BLaER1 (cell line): Measurements from ENCODE around the gene UBE2E3.
A peak's percentile ranks its signal among the peaks of the same experiment; 100 is the strongest.
"Not testable (repeated sequence)": the region's sequence is repeated elsewhere in the genome, so short reads cannot be mapped to it uniquely, and the experiment has no call there.

Source experiments
- H3K27ac ChIP-seq: shearing (Covaris generic); formaldehyde crosslinking; 2 replicates; pipeline ENCODE4 v1.8.1; 2022
- H3K27me3 ChIP-seq: shearing (Covaris generic); formaldehyde crosslinking; 2 replicates; pipeline ENCODE4 v1.8.1; 2022
- H3K36me3 ChIP-seq: shearing (Covaris generic); formaldehyde crosslinking; 2 replicates; pipeline ENCODE4 v1.8.1; 2022
- H3K4me1 ChIP-seq: shearing (Covaris generic); formaldehyde crosslinking; 2 replicates; pipeline ENCODE4 v1.8.1; 2022
- H3K4me2 ChIP-seq: shearing (Covaris generic); formaldehyde crosslinking; 2 replicates; pipeline ENCODE4 v1.8.1; 2022
- H3K4me3 ChIP-seq: shearing (Covaris generic); formaldehyde crosslinking; 2 replicates; pipeline ENCODE4 v1.8.1; 2022
- H3K9ac ChIP-seq: shearing (Covaris generic); formaldehyde crosslinking; 2 replicates; pipeline ENCODE4 v1.8.1; 2022
- H3K9me3 ChIP-seq: shearing (Covaris generic); formaldehyde crosslinking; 2 replicates; pipeline ENCODE4 v1.8.1; 2022
- H4K20me1 ChIP-seq: shearing (Covaris generic); formaldehyde crosslinking; 2 replicates; pipeline ENCODE4 v1.8.1; 2022
- Cebpa-rat ChIP-seq: shearing (Covaris generic); IDR thresholded peaks from 2 replicates; pipeline ENCODE4 v1.8.1; 2022

Gene UBE2E3

DNA sequence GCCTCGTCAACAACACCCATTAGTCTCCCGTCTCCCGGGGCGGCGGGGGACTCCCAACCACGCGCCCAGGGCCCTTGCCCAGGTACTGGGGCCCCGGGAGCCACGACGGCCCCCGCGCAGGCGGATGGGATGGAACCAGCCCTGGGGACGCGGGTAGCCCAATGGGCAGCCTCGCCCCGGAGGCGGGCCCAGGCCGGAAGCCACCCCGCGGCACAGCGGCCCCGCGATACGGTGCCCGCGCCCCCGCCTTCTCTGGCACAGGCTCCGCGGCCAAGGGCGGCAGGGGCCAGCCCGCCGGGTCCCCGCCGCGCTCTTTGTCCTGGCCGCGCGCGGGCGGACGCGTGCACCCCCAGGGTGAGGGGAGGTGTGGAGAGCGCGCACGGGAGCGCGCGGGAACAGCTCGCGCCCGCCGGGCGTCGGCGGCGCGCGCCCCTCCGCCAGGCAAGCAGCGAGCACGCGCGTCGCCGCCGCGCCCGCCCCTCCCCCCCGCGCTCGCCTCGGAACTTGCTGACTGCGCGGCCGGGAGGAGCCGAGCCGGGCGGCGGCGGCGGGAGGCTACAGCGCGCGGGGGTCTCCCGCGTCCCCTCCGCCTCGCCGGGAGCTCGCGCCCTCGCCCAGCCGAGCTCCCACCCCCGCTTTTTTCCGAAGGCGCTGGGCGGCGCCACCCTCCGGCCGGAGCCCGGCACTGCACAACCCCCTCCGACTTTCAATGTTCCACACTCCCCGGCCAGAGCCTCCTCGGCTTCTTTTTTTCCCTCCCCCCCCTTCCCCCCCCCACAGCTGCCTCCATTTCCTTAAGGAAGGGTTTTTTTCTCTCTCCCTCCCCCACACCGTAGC lies at the start of gene UBE2E3:
TSS of gene UBE2E3 (plus strand) at position 500 of the 837 bp plus-strand sequence. CDS start 1,438 bp downstream, outside the sequence.
- H3K4me3 ChIP-seq = peak within 1 kb of the TSS; percentile 90
- H3K4me1 ChIP-seq = peaks cover 41% of the 10 kb centered on the region
- TF ChIP-seq Cebpa-rat = no peak
- no peaks in the 10 kb centered on the region; the same call in 1 of the 2 replicates for H3K36me3 ChIP-seq
- peak within 1 kb of the TSS; percentile 88 for H3K4me2 ChIP-seq
- H4K20me1 ChIP-seq = no peaks in the 10 kb centered on the region
- no peaks in the 10 kb centered on the region for H3K27me3 ChIP-seq
- H3K9me3 ChIP-seq = no peaks in the 10 kb centered on the region
- H3K9ac ChIP-seq = peak within 1 kb of the TSS; percentile 95
- H3K27ac ChIP-seq = peak within 1 kb of the TSS; percentile 92

DNA sequence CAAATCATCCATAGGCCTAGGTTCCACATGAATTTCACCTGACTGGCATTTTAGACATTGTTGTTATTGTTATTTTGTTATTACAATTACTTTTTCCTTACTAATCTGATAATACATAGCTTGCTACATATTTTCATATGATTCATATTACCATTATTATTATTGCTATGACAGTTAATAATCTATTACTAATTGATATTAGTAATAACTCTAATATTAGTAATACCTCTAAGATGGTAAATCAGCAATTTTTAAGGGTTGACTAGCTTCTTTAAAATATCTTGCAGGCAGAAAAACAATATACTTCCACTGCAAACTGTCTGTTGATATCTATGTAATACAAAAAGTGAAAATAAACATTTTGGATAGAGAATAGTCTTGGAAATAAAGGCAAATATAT lies 48.6 kb upstream of the UBE2E3 start:
- Histone ChIP-seq H3K27ac (no peak overlapping the region), H4K20me1 (no peaks in the 10 kb centered on the region), H3K9ac (no peak overlapping the region), H3K4me3 (no peak overlapping the region), H3K27me3 (no peaks in the 10 kb centered on the region), H3K36me3 (no peaks in the 10 kb centered on the region), H3K4me2 (no peak overlapping the region), H3K9me3 (no peaks in the 10 kb centered on the region), H3K4me1 (no peaks in the 10 kb centered on the region)
- TF ChIP-seq Cebpa-rat = no peak

DNA sequence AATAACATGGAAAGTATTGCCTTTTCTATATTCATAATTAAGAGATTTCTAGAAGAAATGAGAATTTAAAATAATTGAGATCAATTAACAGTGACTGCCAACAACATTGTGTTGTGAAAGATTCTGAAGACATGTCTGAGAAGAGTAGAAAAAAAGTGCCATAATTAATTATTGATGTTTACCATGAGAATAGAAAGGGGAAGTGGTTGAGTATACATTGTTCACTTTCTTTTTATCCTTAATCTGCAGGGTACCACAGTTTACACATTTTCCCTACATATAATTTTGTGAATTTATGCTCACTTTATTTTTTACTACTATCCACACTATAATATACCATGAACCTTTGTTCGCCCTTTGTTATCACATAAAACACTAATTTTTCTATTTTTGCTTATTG lies 47.1 kb upstream of the UBE2E3 start:
- no peaks in the 10 kb centered on the region for H3K36me3 ChIP-seq
- no peak for TF ChIP-seq Cebpa-rat
- H3K4me2 ChIP-seq = no peak overlapping the region
- H3K4me3 ChIP-seq = no peak overlapping the region
- peaks cover 6% of the 10 kb centered on the region; the same call in 1 of the 2 replicates for H3K4me1 ChIP-seq
- peaks cover 3% of the 10 kb centered on the region; the same call in 1 of the 2 replicates for H3K9me3 ChIP-seq
- H3K9ac ChIP-seq = no peak overlapping the region
- no peak overlapping the region for H3K27ac ChIP-seq
- H4K20me1 ChIP-seq = no peaks in the 10 kb centered on the region
- H3K27me3 ChIP-seq = no peaks in the 10 kb centered on the region

DNA sequence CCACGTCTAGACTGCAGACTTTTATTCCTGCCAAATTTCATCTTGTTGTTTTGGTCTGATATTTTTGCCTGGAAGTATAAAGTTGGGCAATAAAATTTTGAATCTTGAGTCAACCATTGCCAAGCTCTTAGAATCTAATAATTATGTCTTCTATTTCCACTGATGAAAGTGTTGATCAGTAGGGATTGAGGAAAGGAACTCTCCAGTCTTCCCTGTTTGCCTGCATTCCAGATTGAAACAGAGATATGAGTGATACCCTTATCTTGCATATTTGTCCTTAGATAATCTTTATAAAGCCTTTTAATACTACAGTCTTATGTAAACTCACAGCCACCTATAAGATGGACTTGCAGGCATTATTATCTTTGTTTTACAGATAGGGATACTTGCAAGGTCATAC lies 45.5 kb upstream of the UBE2E3 start:
- Histone ChIP-seq H3K9me3 (peaks cover 4% of the 10 kb centered on the region; the same call in 1 of the 2 replicates), H3K27ac (no peak overlapping the region), H3K4me1 (peaks cover 6% of the 10 kb centered on the region; the same call in 1 of the 2 replicates), H3K9ac (no peak overlapping the region), H3K4me2 (no peak overlapping the region), H3K27me3 (no peaks in the 10 kb centered on the region), H4K20me1 (no peaks in the 10 kb centered on the region), H3K36me3 (no peaks in the 10 kb centered on the region), H3K4me3 (no peak overlapping the region)
- no peak for TF ChIP-seq Cebpa-rat

DNA sequence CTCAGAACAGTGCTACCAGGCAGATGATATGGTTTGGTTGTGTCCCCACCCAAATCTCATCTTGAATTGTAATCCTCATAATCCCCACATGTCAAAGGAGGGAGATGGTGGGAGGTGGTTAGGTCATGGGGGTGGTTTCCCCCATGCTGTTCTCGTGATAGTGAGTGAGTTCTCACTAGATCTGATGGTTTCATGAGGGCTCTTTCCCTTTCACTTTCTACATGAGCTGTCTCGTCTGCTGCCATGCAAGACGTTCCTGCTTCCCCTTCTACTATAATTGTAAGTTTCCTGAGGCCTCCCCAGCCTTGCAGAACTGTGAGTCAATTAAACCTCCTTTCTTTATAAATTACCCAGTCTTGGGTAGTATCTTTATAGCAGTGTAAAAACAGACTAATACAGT lies 42.9 kb upstream of the UBE2E3 start:
- not testable (repeated sequence) for H3K9ac ChIP-seq, H3K36me3 ChIP-seq, H3K9me3 ChIP-seq, H3K4me3 ChIP-seq, H4K20me1 ChIP-seq, H3K27ac ChIP-seq, H3K4me1 ChIP-seq, H3K27me3 ChIP-seq
- H3K4me2 ChIP-seq = peak overlapping the region; percentile 20; the same call in 1 of the 2 replicates

DNA sequence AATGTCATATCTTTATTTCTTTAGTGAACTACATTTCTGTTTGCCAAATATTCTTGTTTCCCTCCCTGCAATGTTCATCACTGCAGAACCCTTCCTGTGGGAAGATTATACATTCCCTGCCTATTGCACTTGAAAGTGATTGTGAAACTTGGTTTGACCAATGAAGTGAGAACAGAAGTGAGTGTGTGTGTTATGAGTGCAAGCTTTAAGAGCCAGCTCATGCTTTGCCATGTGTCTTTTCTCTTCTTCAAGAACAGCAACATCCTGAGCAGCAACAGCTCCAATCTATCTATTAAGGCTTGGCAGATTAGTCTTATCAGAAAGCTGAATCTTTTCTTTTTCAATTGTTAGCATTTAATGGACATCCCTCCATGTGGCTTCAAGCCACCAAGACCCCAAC lies 42.0 kb upstream of the UBE2E3 start:
- no peak overlapping the region for H3K4me2 ChIP-seq
- no peak overlapping the region for H3K9ac ChIP-seq
- H3K9me3 ChIP-seq = peaks cover 4% of the 10 kb centered on the region; the same call in 1 of the 2 replicates
- peaks cover 6% of the 10 kb centered on the region; the same call in 1 of the 2 replicates for H3K4me1 ChIP-seq
- no peak for TF ChIP-seq Cebpa-rat
- H3K27me3 ChIP-seq = no peaks in the 10 kb centered on the region
- H3K36me3 ChIP-seq = no peaks in the 10 kb centered on the region
- H3K4me3 ChIP-seq = no peak overlapping the region
- H3K27ac ChIP-seq = no peak overlapping the region
- no peaks in the 10 kb centered on the region for H4K20me1 ChIP-seq

DNA sequence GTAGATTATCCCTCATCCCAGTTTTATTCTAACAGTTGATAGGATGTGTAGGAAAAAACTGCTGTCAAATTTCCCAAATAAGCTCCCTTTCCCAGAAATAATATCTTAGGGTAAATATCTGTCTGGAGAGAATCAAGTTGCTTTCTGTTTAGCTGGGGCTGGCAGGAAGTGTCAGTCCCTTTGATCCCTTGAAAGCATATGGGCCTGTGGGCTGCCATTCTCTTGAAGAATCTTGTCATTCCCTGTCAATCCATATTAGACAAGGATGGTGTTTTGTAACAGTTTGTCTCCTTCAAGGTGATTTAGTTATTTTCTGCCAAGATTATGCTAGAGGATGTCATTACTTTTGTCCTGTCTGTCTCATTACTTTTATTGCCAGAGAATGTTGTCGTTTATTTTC lies 37.1 kb upstream of the UBE2E3 start:
- TF ChIP-seq Cebpa-rat = no peak

DNA sequence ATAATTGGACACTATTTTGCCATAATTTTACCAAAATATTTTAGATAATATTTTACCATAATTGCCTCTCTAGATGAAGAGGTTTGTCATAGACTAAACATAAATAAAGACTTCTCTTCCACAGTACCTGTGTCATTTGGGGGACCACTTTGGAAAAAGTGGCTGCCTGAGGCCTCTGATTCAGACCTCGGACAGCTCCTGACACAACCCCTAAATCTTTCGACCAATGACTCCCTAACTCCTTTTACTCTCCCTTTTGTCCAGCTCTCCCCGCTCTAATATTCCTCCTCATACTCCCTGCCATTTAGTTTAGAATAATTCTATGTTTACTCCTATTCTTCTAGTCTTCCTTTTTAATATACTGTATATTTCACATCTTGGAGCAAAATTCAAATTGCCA lies 36.0 kb upstream of the UBE2E3 start:
- no peaks in the 10 kb centered on the region for H3K36me3 ChIP-seq
- H4K20me1 ChIP-seq = no peaks in the 10 kb centered on the region
- no peak overlapping the region for H3K27ac ChIP-seq
- no peaks in the 10 kb centered on the region for H3K27me3 ChIP-seq
- TF ChIP-seq Cebpa-rat = no peak
- H3K4me3 ChIP-seq = no peak overlapping the region
- no peak overlapping the region for H3K9ac ChIP-seq
- no peaks in the 10 kb centered on the region for H3K9me3 ChIP-seq
- no peaks in the 10 kb centered on the region for H3K4me1 ChIP-seq
- H3K4me2 ChIP-seq = no peak overlapping the region

More for the DNA sequence above, 37.1 kb upstream of the UBE2E3 start:
- Histone ChIP-seq H3K4me1 (no peaks in the 10 kb centered on the region), H3K4me2 (no peak overlapping the region), H3K4me3 (no peak overlapping the region), H3K27me3 (no peaks in the 10 kb centered on the region), H4K20me1 (no peaks in the 10 kb centered on the region), H3K36me3 (no peaks in the 10 kb centered on the region), H3K27ac (no peak overlapping the region), H3K9ac (no peak overlapping the region), H3K9me3 (peaks cover 2% of the 10 kb centered on the region; the same call in 1 of the 2 replicates)

DNA sequence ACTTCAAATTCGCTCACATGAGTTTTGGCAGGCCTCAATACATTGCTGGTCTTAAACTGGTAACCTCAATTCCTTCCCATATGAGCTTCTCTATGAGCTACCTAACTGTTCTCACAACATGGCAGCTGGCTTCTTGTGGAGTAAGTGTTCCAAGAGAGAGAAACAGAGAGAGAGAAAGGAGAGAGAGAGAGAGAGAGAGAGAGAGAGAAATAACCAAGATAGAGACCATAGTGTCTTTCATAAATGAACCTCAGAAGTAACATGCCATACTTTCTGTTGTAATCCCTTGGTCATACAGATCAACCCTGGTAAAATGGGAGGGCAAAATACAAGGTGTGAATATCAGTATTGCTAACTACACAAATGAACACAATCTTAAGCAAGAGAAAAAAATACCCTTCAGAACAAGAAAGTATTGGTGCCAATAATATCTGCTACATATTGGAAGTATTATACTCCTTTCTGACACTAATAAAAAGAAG lies 33.2 kb upstream of the UBE2E3 start:
- no peak overlapping the region for H3K9ac ChIP-seq

DNA sequence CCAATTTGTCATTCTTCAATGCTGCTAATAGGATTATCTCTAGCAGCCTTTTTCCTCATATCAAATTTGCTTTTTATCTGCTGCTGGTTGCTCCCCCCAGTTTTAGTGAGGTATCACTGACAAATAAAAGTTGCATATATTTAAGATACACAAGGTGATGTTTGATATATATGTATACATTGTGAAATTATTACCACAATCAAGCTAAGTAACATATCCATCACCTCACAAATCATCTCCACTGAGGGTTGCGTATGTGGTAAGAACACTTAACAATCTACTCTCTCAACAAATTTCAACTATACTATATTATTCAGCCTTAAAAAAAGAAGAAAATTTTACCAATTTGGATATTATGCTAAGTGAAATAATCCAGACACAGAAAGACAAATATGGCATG lies 30.5 kb upstream of the UBE2E3 start:
- no peak overlapping the region for H3K4me2 ChIP-seq
- H3K27me3 ChIP-seq = no peaks in the 10 kb centered on the region
- no peak overlapping the region for H3K4me3 ChIP-seq
- H3K9ac ChIP-seq = no peak overlapping the region
- H4K20me1 ChIP-seq = no peaks in the 10 kb centered on the region
- TF ChIP-seq Cebpa-rat = no peak
- H3K27ac ChIP-seq = no peak overlapping the region
- no peaks in the 10 kb centered on the region for H3K4me1 ChIP-seq
- no peaks in the 10 kb centered on the region for H3K36me3 ChIP-seq
- no peaks in the 10 kb centered on the region for H3K9me3 ChIP-seq

More for the DNA sequence above, 33.2 kb upstream of the UBE2E3 start:
- no peaks in the 10 kb centered on the region for H3K36me3 ChIP-seq
- H3K4me3 ChIP-seq = no peak overlapping the region
- no peaks in the 10 kb centered on the region for H3K4me1 ChIP-seq
- no peaks in the 10 kb centered on the region for H3K9me3 ChIP-seq
- H4K20me1 ChIP-seq = no peaks in the 10 kb centered on the region
- TF ChIP-seq Cebpa-rat = no peak
- H3K27me3 ChIP-seq = no peaks in the 10 kb centered on the region
- H3K27ac ChIP-seq = no peak overlapping the region
- no peak overlapping the region for H3K4me2 ChIP-seq
